ENCODE measurements around the gene MALRD1.

- TF ChIP-seq POLR2A (IDR thresholded peaks at IDR 0.05) (no peak), CTCF (IDR thresholded peaks at IDR 0.05) (no peak)
These were observed 589.7 kb downstream of the MALRD1 start for GRCh38 chr10:19638182-19638895.

Measured in thyroid gland (tissue), 4 donors.